Suprapubic skin (tissue), 3 donors: ENCODE results near the gene ESPL1.

Experiments used
- CTCF ChIP-seq, 2 donors: fragments of 200-600 bp in 1 of 2; fragments of 450-650 bp in 1 of 2; sonication (generic) in 1 of 2; IDR thresholded peaks; one replicate each; pipeline ENCODE4 v1.5.1; 2016 to 2019; ENCODE audit warnings: antibody characterized with exemption in 2 of 2, mild to moderate bottlenecking in 1 of 2, moderate library complexity in 1 of 2
- POLR2A ChIP-seq, 2 donors: fragments of 450-650 bp; IDR thresholded peaks; one replicate each; pipeline ENCODE4 v1.6.1; 2017; ENCODE audit warnings: antibody characterized with exemption in 2 of 2, mild to moderate bottlenecking in 2 of 2, moderate library complexity in 2 of 2

GRCh38 chr12:53223389-53224060 lies 44.6 kb upstream of the ESPL1 start:
- no peak for TF ChIP-seq POLR2A (IDR thresholded peaks at IDR 0.05)
- no peak for TF ChIP-seq CTCF (IDR thresholded peaks at IDR 0.05)
